ENCODE measurements around the gene SLC31A1.

DNA sequence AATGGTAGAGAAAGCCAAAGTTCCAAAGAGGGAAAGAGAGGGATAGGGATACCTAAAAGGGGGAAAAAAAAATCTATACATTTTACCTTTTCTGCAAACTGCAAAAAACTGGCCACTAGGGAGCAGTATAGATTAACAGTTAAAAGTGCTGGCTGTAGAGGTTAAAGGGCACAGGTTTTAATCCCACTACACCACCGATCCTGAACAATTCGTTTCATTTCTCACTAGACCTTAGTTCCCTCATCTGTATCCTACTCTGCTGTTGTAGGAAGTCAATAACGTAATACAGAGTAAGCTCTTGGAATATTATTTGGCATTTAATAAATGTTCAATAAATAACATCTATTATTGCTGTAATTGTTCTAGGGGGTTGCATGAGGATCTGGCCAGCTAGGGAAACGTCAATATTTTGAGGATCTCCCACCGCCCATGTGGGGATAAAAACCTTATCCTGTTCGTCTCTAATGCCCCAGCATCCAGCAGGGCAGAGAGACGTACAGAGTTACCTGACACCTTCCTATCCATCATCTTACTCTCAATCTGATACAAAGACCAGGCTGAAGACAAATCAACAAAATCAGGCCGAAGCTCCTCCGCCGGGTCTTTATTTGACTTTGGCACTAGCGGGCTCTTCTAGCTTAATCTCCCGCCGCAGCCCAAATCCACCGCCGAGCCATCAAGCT is 53.3 kb downstream of the SLC31A1 start:
- no peak for TF ChIP-seq EP300 (IDR thresholded peaks at IDR 0.05; ENCODE audit: borderline replicate concordance)
- no peak for TF ChIP-seq TAF1 (IDR thresholded peaks at IDR 0.05; ENCODE audit: low read depth)
- TF ChIP-seq TEAD4 (IDR thresholded peaks at IDR 0.05), result no peak
- TF ChIP-seq YY1 (IDR thresholded peaks at IDR 0.05; ENCODE audit: low read depth), result no peak
- TF ChIP-seq CREB1 (IDR thresholded peaks at IDR 0.05; ENCODE audit: low read depth), result no peak
- no peak for TF ChIP-seq EGR1 (IDR thresholded peaks at IDR 0.05)
- TF ChIP-seq CEBPB (IDR thresholded peaks at IDR 0.05), result no peak
- TF ChIP-seq FOXM1 (IDR thresholded peaks at IDR 0.05; ENCODE audit: borderline replicate concordance, low read depth), result no peak
- TF ChIP-seq, protein P1, sequence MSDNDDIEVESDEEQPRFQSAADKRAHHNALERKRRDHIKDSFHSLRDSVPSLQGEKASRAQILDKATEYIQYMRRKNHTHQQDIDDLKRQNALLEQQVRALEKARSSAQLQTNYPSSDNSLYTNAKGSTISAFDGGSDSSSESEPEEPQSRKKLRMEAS (IDR thresholded peaks at IDR 0.05), result no peak
- peak; percentile 60 for TF ChIP-seq RAD21 (IDR thresholded peaks at IDR 0.05; ENCODE audit: low read depth)
- TF ChIP-seq, protein P2, sequence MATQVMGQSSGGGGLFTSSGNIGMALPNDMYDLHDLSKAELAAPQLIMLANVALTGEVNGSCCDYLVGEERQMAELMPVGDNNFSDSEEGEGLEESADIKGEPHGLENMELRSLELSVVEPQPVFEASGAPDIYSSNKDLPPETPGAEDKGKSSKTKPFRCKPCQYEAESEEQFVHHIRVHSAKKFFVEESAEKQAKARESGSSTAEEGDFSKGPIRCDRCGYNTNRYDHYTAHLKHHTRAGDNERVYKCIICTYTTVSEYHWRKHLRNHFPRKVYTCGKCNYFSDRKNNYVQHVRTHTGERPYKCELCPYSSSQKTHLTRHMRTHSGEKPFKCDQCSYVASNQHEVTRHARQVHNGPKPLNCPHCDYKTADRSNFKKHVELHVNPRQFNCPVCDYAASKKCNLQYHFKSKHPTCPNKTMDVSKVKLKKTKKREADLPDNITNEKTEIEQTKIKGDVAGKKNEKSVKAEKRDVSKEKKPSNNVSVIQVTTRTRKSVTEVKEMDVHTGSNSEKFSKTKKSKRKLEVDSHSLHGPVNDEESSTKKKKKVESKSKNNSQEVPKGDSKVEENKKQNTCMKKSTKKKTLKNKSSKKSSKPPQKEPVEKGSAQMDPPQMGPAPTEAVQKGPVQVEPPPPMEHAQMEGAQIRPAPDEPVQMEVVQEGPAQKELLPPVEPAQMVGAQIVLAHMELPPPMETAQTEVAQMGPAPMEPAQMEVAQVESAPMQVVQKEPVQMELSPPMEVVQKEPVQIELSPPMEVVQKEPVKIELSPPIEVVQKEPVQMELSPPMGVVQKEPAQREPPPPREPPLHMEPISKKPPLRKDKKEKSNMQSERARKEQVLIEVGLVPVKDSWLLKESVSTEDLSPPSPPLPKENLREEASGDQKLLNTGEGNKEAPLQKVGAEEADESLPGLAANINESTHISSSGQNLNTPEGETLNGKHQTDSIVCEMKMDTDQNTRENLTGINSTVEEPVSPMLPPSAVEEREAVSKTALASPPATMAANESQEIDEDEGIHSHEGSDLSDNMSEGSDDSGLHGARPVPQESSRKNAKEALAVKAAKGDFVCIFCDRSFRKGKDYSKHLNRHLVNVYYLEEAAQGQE (IDR thresholded peaks at IDR 0.05; ENCODE audit: low read depth), result no peak
- TF ChIP-seq NFIC (IDR thresholded peaks at IDR 0.05), result no peak
- no peak for TF ChIP-seq TCF12 (IDR thresholded peaks at IDR 0.05; ENCODE audit: low read depth)
- TF ChIP-seq, protein P3, sequence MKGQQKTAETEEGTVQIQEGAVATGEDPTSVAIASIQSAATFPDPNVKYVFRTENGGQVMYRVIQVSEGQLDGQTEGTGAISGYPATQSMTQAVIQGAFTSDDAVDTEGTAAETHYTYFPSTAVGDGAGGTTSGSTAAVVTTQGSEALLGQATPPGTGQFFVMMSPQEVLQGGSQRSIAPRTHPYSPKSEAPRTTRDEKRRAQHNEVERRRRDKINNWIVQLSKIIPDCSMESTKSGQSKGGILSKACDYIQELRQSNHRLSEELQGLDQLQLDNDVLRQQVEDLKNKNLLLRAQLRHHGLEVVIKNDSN (IDR thresholded peaks at IDR 0.05), result no peak

Measured in Ishikawa (cell line).